Stomach (tissue), 9 donors: ENCODE results near the gene DAG1. TPM values are rescaled to one million over a fixed set of nuclear protein-coding genes. Genes with fewer than 3 reads are reported as not detected.

Source experiments
- DNase-seq, 2 donors: peaks; one replicate each; pipeline versions ENCODE4 v3.0.0 to v3.0.0-alpha.2; 2013 to 2019
- H3K27ac ChIP-seq, 5 donors: fragments of 200-600 bp in 4 of 5; sonication (generic) in 4 of 5; one replicate each; pipeline ENCODE4 v1.5.1; 2013 to 2019; ENCODE audit warnings: mild to moderate bottlenecking in 1 of 5, moderate library complexity in 1 of 5
- H3K27me3 ChIP-seq, 3 donors: fragments of 200-600 bp; sonication (generic); one replicate each; pipeline ENCODE4 v1.5.1; 2017 to 2019; ENCODE audit warnings: mixed run types in 1 of 3
- H3K36me3 ChIP-seq, 4 donors: fragments of 200-600 bp; sonication (generic); 1 replicate in 3 of 4; 2 replicates in 1 of 4; pipeline ENCODE4 v1.5.1; 2016 to 2019
- H3K4me1 ChIP-seq, 4 donors: fragments of 200-600 bp; sonication (generic); one replicate each; pipeline ENCODE4 v1.5.1; 2016 to 2019
- H3K4me3 ChIP-seq, 4 donors: fragments of 200-600 bp; sonication (generic) in 3 of 4; one replicate each; pipeline ENCODE4 v1.5.1; 2016 to 2019; ENCODE audit warnings: mild to moderate bottlenecking in 1 of 4
- H3K9me3 ChIP-seq, 4 donors: fragments of 200-600 bp; sonication (generic); one replicate each; pipeline ENCODE4 v1.5.1; 2016 to 2019
- EP300 ChIP-seq: sonication (generic); formaldehyde crosslinking; IDR thresholded peaks from one replicate; pipeline ENCODE4 v1.6.1; 2017; ENCODE audit warnings: antibody characterized with exemption
- POLR2A ChIP-seq, 4 donors: fragments of 450-650 bp; IDR thresholded peaks; one replicate each; pipeline ENCODE4 v1.6.1; 2016; ENCODE audit warnings: antibody characterized with exemption in 4 of 4, control low read depth in 2 of 4, mild to moderate bottlenecking in 1 of 4, moderate library complexity in 1 of 4
- POLR2AphosphoS5 ChIP-seq, 3 donors: sonication (generic); formaldehyde crosslinking; IDR thresholded peaks; one replicate each; pipeline ENCODE4 v1.6.1; 2016; ENCODE audit warnings: antibody characterized with exemption in 3 of 3
- WGBS, 5 donors: extraction: QIAGEN DNeasy Blood & Tissue Kit in 3 of 5; methylation state at CpG; one replicate each; pipeline versions ENCODE4 v1.1.5 to v1.1.7; 2013 to 2018; 5-methylcytosine and 5-hydroxymethylcytosine counted together
- intact Hi-C: fragments of 100-400 bp; cut with DNase I; formaldehyde crosslinking; loops from one replicate; pipeline ENCODE4 v1.15.1; 2023; ENCODE audit warnings: low total_unique reads
- polyA plus RNA-seq, 3 donors: library from polyadenylated mRNA; stranded (reverse); fragments of 200-250 nt; gene quantifications; one replicate each; pipeline ENCODE4 v1.2.3, GENCODE V29; 2013
- total RNA-seq, 5 donors: library from RNA; depleted of rRNA; stranded (reverse); fragments of >200 nt; gene quantifications; one replicate each; pipeline versions ENCODE4 v1.1.0 to v1.2.3, GENCODE V29; 2014 to 2016
- TF ChIP-seq, protein P1 (sequence below), 7 experiments: fragments of 450-650 bp in 4 of 7; fragments of 200-600 bp in 3 of 7; sonication (generic) in 3 of 7; IDR thresholded peaks; one replicate each; pipeline ENCODE4 v1.5.1; 2016 to 2019; ENCODE audit warnings: antibody characterized with exemption in 7 of 7, control low read depth in 2 of 7, mild to moderate bottlenecking in 1 of 7
- donor health status: healthy with polysubstance abuse.
- donor health status: Bipolar disorder and iron deficiency.
- donor health status: healthy.

DAG1 gene
- total and polyA plus RNA-seq, 8 donors: 4.1 to 144 (median 31.4) TPM

DNA sequence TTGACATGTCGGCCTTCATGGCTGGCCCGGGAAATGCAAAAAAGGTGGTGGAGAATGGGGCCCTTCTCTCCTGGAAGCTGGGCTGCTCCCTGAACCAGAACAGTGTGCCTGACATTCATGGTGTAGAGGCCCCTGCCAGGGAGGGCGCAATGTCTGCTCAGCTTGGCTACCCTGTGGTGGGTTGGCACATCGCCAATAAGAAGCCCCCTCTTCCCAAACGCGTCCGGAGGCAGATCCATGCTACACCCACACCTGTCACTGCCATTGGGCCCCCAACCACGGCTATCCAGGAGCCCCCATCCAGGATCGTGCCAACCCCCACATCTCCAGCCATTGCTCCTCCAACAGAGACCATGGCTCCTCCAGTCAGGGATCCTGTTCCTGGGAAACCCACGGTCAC is 61.2 kb downstream of the DAG1 start:
- H3K27ac ChIP-seq: no peak overlapping the region
- peaks cover 9 to 22% (median 16%) of the 10 kb centered on the region in 4 donors for H3K4me1 ChIP-seq
- no peak for DNase-seq
- intact Hi-C loops: no loop called here
- no peaks in the 10 kb centered on the region for H3K9me3 ChIP-seq
- TF ChIP-seq POLR2AphosphoS5 (IDR thresholded peaks at IDR 0.05) (no peak), EP300 (no peak), POLR2A (IDR thresholded peaks at IDR 0.05) (no peak)
- TF ChIP-seq, protein P1, sequence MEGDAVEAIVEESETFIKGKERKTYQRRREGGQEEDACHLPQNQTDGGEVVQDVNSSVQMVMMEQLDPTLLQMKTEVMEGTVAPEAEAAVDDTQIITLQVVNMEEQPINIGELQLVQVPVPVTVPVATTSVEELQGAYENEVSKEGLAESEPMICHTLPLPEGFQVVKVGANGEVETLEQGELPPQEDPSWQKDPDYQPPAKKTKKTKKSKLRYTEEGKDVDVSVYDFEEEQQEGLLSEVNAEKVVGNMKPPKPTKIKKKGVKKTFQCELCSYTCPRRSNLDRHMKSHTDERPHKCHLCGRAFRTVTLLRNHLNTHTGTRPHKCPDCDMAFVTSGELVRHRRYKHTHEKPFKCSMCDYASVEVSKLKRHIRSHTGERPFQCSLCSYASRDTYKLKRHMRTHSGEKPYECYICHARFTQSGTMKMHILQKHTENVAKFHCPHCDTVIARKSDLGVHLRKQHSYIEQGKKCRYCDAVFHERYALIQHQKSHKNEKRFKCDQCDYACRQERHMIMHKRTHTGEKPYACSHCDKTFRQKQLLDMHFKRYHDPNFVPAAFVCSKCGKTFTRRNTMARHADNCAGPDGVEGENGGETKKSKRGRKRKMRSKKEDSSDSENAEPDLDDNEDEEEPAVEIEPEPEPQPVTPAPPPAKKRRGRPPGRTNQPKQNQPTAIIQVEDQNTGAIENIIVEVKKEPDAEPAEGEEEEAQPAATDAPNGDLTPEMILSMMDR (IDR thresholded peaks at IDR 0.05): no peak
- H3K4me3 ChIP-seq: no peak overlapping the region
- peaks cover 21 to 49% (median 45%) of the 10 kb centered on the region in 4 donors for H3K36me3 ChIP-seq
- WGBS, 5 donors: 80 to 98% (median 88%) methylated on average over 9 to 10 of the region's 10 CpGs
- no peaks in the 10 kb centered on the region for H3K27me3 ChIP-seq

DNA sequence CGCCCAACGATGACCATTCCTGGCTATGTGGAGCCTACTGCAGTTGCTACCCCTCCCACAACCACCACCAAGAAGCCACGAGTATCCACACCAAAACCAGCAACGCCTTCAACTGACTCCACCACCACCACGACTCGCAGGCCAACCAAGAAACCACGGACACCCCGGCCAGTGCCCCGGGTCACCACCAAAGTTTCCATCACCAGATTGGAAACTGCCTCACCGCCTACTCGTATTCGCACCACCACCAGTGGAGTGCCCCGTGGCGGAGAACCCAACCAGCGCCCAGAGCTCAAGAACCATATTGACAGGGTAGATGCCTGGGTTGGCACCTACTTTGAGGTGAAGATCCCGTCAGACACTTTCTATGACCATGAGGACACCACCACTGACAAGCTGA is 61.6 kb downstream of the DAG1 start:
- H3K4me3 ChIP-seq: no peak overlapping the region
- H3K27ac ChIP-seq: no peak overlapping the region
- intact Hi-C loops: no loop called here
- no peak for DNase-seq
- WGBS, 5 donors: 85 to 98% (median 94%) methylated on average over 14 to 16 of the region's 16 CpGs
- H3K36me3 ChIP-seq: peaks cover 21 to 49% (median 45%) of the 10 kb centered on the region in 4 donors
- no peaks in the 10 kb centered on the region for H3K27me3 ChIP-seq
- H3K4me1 ChIP-seq: peaks cover 9 to 27% (median 16%) of the 10 kb centered on the region in 4 donors
- TF ChIP-seq POLR2AphosphoS5 (IDR thresholded peaks at IDR 0.05) (no peak), EP300 (no peak), POLR2A (IDR thresholded peaks at IDR 0.05) (no peak)
- TF ChIP-seq, protein P1 (IDR thresholded peaks at IDR 0.05): no peak
- H3K9me3 ChIP-seq: no peaks in the 10 kb centered on the region

DNA sequence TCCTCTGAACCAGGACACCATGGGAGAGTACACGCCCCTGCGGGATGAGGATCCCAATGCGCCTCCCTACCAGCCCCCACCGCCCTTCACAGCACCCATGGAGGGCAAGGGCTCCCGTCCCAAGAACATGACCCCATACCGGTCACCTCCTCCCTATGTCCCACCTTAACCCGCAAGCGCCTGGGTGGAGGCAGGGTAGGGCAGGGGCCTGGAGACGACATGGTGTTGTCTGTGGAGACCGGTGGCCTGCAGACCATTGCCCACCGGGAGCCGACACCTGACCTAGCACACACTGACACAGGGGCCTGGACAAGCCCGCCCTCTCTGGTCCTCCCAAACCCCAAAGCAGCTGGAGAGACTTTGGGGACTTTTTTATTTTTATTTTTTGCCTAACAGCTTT is 63.0 kb downstream of the DAG1 start:
- no peaks in the 10 kb centered on the region for H3K27me3 ChIP-seq
- peaks cover 9 to 28% (median 16%) of the 10 kb centered on the region in 4 donors for H3K4me1 ChIP-seq
- peaks cover 21 to 49% (median 45%) of the 10 kb centered on the region in 4 donors for H3K36me3 ChIP-seq
- H3K4me3 ChIP-seq: no peak overlapping the region
- no peak for TF ChIP-seq POLR2A (IDR thresholded peaks at IDR 0.05)
- TF ChIP-seq EP300: no peak
- TF ChIP-seq, protein P1 (IDR thresholded peaks at IDR 0.05): no peak
- TF ChIP-seq POLR2AphosphoS5 (IDR thresholded peaks at IDR 0.05): no peak
- no peaks in the 10 kb centered on the region for H3K9me3 ChIP-seq
- intact Hi-C loops: no loop called here
- no peak for DNase-seq
- 89 to 95% (median 92%) methylated on average over 13 of the region's 13 CpGs for WGBS, 5 donors
- H3K27ac ChIP-seq: no peak overlapping the region

DNA sequence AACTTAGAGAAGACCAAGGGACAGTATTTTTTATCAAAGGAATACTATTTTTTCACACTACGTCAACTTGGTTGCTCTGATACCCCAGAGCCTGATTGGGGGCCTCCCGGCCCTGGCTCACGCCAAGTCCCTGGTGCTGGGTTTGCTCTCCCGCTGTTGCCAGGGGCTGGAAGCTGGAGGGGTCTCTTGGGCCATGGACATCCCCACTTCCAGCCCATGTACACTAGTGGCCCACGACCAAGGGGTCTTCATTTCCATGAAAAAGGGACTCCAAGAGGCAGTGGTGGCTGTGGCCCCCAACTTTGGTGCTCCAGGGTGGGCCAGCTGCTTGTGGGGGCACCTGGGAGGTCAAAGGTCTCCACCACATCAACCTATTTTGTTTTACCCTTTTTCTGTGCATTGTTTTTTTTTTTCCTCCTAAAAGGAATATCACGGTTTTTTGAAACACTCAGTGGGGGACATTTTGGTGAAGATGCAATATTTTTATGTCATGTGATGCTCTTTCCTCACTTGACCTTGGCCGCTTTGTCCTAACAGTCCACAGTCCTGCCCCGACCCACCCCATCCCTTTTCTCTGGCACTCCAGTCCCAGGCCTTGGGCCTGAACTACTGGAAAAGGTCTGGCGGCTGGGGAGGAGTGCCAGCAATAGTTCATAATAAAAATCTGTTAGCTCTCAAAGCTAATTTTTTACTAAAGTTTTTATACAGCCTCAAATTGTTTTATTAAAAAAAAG is 63.9 kb downstream of the DAG1 start:
- H3K27me3 ChIP-seq: no peaks in the 10 kb centered on the region
- H3K4me3 ChIP-seq: no peak overlapping the region
- H3K9me3 ChIP-seq: no peaks in the 10 kb centered on the region
- H3K27ac ChIP-seq: peak overlapping the region in 4 of 5 donors; percentile 1 to 65 (median 50)
- TF ChIP-seq POLR2AphosphoS5 (IDR thresholded peaks at IDR 0.05) (no peak), POLR2A (IDR thresholded peaks at IDR 0.05) (no peak), EP300 (no peak)
- TF ChIP-seq, protein P1 (IDR thresholded peaks at IDR 0.05): no peak
- WGBS, 5 donors: 84 to 89% (median 85%) methylated on average over 9 of the region's 9 CpGs
- H3K4me1 ChIP-seq: peaks cover 9 to 28% (median 16%) of the 10 kb centered on the region in 4 donors
- intact Hi-C loops: no loop called here
- DNase-seq: no peak
- peaks cover 21 to 49% (median 45%) of the 10 kb centered on the region in 4 donors for H3K36me3 ChIP-seq
